Measurements from ENCODE around the gene PRKAR1B.

DNA sequence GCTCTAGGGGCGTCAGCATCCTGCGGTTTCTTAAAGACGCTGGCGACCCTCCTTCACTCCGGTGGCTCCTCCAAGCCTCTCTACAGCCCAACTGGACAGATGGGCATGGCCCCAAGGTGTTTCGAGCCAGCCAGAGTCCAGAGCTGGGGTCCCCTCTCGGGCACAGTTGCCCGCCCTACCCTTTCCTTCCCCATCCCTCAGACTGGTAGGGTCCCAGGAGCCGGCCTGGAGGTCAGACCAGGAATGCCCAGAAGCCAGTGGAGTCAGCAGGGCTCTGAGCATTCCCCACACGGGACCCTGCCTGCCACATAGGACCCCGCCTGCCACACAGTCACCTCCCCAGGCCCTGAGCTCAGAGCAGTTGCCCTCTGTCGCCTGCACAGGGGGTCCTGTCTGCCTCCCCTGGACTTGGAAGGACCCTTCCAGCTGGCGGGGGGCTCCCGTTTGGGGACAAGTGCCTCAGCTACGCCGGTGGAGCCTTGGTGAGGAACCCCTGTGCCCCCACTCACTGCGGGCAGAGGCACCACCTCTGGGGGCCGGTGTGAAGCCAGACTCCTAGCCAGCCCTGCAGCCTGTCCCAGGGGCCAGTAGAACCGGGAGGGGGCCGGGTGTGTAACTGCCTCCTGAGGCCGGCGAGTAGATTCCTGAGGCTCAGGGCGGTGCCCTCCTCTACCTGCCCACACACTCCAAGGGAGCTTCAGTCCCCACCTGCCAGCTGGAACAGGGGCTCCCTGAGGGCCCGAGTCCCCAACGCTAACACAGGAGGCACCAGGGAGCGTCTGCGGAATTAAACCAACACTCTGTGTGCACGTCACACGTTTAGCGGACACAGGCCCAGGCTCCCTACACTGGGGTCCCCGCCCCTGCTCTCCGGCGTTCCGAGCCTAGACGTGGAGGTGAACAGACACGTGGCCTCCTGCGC lies 188.1 kb downstream of the PRKAR1B start:
- no peak for TF ChIP-seq GATA2 (IDR thresholded peaks at IDR 0.05; ENCODE audit: low read depth, low read length)
- TF ChIP-seq GATA3 (IDR thresholded peaks at IDR 0.05; ENCODE audit: low read depth, low read length) = no peak

All from SH-SY5Y (cell line).